NCI-H1048 (cell line): ENCODE results near the gene ABLIM2.
A peak's percentile ranks its signal among the peaks of the same experiment; 100 is the strongest.

Source experiments
- DNase-seq: peaks from one replicate; lab custom pipeline; 2025; lab: John Stamatoyannopoulos, UW

Gene ABLIM2

DNA sequence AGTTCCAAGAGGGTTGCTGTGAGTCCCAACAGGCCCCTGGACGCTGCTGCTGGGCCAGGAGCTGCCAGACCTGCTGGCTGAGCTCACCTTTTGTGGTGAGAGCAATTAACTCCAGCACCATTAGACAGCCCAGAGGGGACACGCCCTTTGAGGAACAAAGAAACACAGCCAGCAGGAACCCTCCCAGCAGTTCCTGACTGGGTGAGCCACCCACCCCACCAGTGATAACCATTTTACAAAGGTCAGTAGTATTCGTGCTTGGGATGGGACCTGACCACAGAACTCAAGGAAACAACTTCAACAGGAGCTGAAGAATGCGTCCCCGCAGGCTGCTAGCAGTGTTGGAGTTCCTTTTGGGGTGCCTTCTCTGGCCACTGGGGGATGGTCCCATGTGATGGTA lies 180.1 kb downstream of the ABLIM2 start:
- DNase-seq: peak; percentile 10

DNA sequence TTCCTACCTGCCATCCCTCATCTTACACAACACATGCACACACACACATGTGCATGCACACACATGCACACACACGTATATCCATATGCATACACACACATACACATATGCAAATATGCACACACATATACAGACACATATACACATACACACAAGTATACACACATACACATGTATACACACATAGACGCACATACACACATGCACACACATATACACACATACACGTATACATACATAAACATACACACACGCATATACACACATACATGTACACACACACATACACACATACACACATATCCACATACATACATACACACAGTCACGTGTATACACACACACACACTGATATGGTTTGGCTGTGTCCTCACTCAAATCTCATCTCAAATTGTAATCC lies 182.0 kb downstream of the ABLIM2 start:
- DNase-seq: no peak

DNA sequence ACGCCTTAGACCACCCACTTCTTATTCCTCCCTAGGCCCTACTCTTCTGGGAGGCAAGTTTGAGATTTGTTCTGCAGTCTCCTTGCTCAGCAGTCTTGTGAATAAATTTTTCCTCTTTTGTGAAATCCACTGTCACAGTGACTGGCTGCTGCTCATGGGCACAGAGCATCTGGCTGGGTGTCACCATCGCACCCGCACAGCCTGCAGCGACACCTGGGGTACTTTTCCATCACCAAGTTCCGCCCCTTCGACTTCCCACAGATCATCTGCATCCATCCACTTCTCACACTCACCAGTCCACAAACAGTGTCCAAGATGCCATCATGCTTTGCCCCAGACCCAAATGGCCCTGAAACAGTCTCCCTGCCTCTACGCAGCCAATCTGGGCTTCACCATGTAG lies 182.6 kb downstream of the ABLIM2 start:
- no peak for DNase-seq

DNA sequence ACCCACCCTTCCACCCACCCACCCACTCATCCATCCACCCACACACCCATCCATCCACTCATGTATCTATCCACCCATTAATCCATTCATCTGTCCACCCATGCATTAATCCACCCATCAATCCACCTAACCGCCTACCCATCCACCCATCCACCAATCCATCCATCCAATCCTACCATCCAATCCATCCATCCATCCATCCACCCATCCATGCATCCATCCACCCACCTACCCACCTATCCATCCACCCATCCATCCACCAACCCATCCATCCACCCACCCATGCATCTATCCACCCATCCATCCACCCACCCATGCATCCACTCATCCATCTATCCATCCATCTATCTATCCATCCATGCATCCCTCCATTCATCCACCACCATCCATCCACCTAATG lies 184.2 kb downstream of the ABLIM2 start:
- DNase-seq: no peak

DNA sequence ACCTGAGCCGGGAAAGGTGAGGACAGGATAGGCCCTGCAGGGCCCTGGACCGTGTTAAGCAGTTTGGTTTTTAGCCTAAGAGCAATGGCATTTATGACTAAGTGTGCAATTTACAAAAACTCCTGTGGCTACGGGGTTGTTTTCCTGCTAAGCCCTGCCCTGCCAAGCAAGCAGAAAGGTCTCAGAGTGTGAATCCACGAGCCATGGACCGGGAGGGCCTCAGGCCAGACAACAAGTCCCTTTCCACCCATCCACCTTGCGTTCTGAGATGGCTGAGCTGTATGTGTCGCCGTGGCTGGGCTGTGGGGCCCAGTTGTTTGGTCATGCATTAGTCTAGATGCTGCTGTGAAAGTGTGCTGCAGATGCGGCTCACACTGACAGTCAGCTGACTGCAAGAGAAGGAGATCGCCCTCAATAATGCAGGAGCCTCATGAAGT lies 185.1 kb downstream of the ABLIM2 start:
- no peak for DNase-seq

DNA sequence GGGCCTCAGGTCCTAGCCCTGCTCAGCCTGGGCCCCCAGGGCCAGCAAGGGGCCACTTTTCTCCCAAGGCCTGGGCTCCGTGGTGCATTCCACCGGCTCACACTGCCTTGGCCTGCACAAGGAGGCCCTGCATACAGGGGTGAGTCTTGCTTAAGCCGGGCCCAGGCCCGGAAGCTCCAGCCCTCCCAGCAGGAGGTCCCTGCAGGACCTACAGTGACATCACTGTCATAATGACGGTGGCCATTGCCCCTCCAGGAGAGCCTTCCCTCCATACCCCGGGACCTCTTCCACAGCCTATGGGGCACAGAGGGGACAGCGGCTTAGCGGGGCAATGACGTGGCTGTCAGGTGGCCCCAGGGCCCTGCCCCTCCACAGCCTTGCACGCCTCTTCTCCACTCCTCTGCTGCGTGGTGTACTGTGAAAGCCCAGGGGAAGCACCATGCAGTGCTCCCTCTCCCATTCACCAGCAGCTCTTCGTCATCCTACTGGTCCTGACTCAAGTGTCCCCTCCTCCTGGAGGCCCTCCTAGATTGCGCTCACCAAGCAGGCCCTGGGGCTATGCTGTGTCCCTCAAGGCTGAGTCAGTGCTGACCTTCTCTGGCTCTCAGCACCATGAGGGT lies 186.6 kb downstream of the ABLIM2 start:
- no peak for DNase-seq

DNA sequence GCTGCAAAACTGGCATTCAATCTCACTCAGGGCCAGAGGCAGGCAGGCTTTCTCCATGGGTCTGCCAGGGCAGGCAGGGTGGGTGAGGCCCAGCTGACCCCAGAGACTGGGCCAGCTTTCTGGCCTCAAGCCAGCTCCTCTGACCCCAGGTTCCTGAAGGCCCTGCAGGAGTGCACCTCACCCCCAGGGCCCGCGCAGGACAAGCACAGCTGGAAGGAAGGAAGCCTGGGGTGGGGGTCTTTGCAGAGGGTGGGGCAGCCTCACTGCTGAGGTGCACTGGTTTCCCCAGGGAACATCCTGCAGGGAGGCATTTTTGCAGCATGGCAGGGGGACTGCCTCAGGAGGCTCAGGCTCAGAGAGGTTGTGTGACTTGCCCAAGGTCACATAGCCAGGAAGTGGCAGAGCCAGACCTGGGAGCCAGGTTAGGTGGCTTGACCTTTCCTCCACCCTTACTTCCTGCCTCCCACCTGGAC lies 187.4 kb downstream of the ABLIM2 start:
- no peak for DNase-seq

DNA sequence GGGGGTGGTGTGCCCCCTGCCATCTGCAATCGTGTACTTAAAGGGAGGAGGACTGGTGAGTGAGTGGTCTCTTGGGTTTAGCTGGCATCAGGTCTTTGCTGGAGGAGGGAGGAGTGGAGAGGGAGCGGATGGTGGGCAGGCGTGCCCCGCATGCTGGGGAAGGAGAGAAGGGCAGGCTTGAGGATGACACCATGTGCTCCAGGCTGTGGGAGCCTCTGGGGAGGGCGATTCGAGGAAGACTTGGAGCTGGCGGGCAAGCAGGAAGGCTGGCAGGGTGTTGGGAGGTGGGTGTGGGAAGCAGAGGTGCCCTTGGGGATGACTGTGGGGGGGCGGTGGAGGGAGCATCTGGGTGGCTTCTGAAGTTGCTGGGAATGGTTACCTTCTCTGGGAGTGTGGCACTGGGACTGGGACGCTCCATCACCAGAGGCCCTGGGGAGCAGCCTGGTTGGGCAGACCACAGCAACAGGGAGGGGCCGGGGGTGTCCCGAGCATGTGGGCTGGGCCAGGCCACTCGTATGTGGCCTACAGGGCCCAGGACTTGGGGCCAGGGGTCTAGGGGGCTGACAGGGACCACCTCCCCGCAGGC lies 188.2 kb downstream of the ABLIM2 start:
- no peak for DNase-seq

DNA sequence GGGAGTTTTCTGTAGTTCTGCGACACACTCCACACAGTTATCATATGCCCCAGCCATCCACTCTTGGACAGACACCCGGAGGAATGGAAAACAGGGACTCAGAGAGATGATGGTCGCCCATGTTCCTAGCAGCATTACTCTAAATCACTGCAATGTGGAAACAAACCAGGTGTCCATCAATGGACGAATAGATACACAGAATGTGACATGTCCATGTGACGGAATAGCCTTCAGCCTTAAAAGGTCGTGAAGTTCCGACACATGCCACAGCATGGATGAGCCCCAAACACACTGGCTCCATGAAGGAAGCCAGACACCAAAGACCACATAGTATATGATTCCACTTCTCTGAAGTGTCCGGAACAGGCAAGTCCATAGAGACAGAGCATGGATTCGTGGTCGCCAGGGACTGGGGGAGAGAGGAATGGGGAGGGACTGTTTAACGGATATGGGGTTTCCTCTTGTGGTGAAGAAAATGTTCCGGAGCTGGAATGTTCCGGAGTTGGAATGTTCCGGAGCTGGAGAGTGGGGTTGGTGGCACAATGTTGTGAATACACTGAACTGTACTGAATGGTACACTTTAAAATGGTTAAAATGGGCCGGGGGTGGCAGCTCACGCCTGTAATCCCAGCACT lies 190.2 kb downstream of the ABLIM2 start:
- DNase-seq: no peak

DNA sequence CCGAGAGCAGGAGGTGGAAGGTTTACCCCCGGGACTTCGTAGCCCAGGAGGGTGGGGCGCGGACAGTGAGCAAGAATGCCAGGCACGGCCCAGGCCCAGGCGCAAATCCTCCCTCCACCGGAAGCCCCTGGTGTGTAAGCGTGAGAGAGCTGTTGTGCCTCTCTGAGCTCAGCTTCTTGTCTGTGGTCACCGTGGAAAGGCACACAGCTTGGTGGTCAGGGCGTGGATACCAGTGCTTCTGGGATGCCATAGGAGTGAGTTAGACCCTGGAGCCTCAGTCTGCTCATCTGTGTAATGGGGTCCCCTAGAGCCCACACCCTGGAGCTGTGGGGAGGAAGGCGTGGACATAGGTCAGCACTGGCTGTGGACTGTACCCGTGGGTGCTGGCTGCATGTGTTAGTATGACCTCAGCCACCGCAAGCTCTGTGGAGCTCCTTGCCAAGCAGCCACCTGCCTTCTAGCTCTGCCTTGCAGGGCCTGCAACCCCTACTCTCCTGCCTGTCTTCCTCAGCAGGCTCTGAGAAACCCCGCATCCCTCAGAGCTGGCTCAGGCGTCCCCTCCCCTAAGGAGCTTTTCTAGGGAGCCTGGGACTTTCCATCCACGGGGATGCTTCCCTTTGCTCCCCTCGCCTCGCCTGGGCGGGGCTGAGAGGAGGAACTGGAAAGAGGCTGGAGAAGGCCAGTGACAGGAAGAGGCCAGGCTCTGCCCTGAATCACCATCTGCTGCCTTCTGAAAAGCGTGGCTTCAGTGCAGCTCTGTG lies 190.9 kb downstream of the ABLIM2 start:
- no peak for DNase-seq

DNA sequence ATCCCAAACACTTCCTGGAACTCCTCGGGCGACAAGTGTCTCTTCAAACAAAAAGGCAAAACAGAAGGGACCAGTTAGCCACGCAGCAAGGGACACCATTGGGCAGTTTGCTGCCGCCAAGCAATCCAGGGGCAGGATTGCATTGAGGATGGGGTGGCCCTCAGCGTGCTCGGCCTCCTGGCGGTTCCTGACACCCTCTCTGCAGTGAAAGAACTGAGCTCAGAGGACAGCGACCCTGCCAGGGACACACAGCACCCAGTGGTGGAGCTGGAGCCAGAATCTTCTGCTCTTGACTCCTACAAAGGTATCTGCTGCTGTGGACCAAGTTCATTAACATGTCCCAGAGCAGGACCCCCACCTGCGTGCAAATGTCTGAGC lies 191.6 kb downstream of the ABLIM2 start:
- no peak for DNase-seq

DNA sequence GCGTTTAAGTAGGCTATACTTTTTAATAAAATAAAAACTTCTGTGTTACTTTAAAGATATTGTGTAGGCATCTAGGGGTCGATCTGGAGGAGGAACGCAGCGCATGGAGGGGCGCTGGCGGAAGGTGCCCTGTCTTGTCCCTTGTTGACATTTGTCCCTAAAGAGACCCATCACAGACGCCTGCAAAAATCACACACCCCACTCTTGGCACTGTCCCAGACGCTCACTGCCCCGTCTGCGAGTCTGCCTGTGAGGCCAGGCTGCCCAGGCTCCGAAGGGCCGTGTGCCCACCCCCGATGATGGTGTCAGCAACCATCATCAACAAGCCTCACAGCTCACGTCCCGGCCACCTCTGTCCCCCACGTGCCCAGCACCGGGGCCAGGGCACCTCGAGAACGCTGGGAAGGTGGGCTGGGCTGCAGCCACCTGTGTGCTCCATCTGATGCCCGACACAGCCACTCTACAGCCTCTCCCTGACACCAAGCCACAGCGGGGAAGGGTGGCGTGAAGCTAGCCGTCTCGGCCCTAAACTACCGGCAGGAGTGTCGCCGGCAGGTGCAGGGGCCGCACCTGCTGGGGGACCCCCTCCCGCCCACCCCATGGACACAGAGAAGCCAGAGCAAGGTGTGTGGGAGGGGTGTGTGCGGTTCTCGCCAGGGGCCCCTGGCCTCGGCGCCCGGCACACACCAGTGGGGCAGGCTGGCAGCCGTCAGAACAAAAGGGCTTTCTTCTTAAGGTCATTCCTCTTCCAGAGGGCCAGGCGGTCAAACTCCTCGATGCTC lies 192.1 kb downstream of the ABLIM2 start:
- no peak for DNase-seq

DNA sequence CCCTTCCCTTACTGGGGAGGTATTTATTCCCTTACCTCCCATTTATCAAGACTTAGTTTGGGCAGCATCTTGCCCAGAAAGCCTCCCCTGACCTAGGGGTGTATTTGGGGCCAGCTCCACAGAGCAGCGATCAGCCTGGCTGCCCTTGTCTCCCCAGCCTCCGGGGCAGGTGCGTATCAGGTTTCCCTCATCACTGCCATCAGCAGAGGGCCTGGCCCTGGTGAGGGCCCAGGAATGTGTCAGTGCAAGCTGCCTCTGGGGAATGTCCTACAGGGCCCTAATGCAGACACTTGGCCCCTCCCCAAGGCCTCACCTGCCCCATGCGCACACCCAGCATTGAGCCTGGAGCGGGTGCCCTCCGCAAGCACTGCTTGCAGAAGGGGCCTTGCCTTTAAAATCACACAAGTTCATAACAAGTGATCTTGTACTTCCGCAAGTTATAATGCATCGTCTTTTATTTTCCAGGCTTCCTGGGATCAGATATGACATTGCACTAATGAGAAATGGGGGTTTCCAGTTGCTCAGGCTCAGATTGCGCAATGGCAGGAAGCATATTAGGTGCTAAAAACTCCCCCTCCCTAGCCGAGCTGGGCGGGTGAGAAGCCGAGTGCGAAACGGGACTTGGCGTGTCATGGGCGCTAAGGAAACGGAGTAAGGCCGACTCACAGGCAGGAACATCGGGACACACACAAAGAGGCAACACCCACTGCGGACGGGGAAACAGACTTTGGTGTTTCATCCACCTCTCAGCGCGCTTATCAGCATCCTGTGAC lies 193.5 kb downstream of the ABLIM2 start:
- DNase-seq: no peak

DNA sequence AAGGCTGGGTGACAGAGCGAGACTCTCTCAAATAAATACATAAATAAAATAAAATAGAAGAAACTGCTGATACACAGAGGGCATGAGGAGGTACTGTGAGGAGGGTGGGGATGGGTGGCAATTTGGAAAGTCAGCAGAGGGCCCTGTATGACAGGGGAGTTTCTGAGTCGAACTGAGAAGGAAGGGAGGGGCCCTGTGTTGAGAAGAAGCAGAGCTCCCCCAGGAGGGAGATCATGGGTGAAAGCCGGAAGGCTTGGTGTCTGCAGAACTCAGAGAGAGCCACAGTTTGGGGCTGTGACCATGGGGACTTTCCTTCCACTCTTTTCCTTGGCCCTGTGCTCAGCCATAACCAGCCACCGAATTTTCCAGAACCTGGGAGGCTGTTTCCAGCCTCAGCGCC lies 194.2 kb downstream of the ABLIM2 start:
- no peak for DNase-seq

DNA sequence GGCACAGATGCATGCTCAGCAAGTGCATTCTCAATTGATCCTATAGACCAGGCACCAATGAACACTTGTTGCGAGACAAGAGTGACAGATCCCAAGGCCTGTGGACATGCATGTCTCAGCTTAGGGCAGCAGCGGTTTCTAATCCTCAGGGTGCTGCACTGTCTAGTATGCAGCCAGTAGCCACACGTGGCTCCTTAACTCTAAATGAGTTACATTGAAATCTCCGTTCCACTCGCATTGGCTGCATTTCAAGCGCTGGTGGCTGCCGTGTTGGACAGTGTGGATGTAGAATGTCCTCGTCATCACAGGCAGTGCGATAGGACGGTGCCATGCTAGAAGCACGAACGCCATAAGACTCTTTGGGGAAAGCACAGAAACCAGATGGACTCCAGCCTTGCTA lies 194.9 kb downstream of the ABLIM2 start:
- no peak for DNase-seq

DNA sequence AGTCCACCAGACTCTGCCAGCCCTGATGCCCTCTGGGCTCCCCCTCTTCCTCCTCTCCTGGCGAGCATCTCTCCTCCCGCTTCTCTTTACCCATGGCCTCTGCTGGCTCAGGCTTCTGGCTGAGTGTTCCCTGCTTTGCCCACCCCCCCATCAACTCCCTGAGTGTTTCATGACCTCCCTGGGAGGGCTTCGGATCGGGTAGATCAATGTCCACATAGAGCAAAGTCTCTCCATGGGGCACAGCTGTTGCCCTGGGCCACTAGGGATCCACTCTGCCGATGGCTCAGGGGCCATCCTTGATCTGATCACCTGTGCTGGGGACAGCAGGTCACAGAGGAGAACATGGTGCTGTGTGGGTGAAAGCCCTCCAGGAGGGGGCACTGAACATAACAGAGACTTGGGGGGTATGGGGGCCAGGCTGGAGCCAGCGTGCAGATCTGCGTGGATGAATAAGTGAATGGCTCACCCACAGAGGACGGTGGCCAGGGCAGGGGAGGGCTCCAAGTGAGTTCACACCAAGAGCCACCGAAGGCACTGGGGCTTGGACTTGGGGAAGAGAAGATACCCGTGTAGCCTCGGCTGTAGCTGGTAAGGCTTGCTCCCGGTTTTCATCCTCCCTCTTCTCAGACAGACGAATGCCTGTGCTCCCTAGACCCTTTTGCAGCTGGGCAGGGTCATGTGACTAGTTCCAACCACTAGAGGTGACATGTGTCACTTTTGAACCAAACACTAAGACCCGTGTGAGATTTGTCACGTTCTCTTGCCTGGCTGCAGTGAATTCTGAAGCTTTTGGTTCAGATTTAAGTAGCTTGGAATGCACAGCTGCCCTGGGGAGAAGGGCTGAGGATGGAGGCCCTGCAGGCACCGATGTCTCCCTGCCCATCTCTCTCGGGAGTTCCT lies 195.8 kb downstream of the ABLIM2 start:
- DNase-seq: no peak

DNA sequence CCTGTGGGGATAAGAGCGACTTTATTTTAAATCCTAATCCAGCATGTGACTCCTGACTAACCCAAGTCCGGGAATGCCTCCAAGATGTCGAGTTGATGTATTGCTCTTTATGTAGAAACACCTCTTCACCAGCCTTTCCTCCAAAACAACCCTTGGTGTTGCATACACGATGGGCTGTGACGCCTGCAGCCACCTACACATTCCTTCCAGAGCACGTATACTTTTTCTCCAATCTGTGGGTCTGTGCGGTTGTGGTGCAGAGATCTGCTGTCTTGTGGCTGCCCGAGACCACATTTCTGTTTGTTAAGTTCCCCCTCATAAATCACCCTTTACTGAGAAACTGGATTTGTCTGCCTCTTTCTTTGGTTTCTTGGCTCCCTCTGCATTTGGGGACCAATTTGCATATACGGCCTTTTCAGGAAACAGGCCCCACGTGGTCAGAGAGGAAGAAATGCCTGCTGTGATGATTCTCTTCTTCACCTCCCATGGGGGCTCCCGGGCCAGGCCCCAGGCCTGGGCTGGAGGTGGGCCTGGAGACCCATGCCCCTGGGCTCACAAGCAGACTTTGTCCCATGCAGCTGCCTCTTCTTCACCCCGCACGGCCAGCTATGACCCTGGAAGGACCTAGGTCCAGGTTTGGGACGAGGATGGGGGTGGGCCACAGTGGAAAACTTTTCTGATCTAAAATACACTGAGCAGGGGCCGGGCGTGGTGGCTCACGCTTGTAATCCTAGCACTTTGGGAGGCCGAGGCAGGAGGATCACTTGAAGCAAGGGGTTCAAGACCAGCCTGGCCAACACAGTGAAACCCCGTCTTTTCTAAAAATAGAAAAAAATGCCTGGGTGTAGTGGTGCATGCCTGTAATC lies 197.6 kb downstream of the ABLIM2 start:
- DNase-seq: peak; percentile 58

DNA sequence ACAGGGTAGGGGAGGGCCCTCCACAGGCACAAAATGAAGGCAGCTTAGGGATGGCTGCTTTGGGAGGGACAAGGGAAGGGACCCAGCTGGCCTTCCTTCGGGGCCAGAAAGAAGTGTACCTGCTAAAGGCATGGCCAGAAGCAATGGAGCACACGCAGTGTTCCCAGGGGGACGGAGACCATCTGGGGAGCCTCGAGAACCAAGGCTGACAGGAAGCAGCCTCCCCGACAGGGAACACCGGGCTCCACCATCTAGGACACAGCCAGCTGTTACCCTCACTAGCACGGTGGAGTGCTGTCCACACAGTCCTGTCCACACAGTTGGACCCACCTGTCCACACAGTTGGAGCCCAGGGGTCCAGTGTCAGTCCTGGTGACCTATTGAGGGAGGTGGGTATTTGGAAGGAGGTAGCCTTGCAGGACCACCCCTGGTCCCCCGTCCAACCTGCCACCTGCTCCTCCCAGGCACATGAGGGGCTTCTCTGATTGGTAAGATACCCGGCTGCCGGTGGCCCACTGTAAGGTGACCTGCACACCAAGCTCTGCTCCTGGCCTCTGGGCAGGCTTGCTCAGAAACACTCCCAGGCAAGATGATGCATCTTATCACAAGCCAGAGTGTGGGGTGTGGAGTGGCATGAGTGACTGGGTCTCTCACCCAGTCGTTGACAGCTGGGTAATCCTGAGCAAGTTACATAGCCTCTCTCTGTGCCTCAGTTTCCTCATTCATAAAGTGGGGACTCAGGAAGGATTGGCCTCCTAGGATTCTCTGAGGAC lies 198.4 kb downstream of the ABLIM2 start:
- no peak for DNase-seq

DNA sequence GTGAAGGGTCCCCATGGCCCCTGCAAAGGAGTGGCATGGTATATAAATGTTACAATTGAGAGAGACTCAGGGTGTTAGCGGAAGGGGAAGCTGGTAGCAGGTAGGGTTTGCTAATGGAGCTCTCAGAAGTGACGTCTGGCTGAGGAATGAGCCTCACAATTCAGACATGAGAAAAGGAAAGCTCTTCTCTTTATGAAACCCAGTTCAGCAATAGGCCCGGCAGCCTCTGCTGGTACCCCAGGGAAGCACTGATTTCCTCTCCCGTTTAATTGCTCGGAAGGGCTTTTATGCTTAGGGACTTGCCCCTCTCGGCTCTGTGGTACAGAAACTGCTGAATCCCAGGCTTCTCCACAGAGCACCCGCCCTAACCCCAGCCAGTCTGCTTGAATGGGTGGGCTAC lies 199.5 kb downstream of the ABLIM2 start:
- no peak for DNase-seq
